ENCODE results near the gene SLC16A12.
"Not testable (repeated sequence)": the region's sequence is repeated elsewhere in the genome, so short reads cannot be mapped to it uniquely, and the experiment has no call there.

Gene SLC16A12

GRCh38 chr10:89414879-89415821 is 120.2 kb downstream of the SLC16A12 start:
- peak; percentile 37 for DNase-seq

GRCh38 chr10:89414146-89414878 is 121.1 kb downstream of the SLC16A12 start, which contains the start of gene IFIT5:
Gene IFIT5 (plus strand): TSS chr10:89414568. CDS start chr10:89414799, 231 bp downstream.
- DNase-seq = peak; percentile 66

GRCh38 chr10:89413398-89413912 is 121.9 kb downstream of the SLC16A12 start:
- no peak for DNase-seq

GRCh38 chr10:89412276-89412675 is 123.1 kb downstream of the SLC16A12 start:
- DNase-seq = not testable (repeated sequence)

DNA sequence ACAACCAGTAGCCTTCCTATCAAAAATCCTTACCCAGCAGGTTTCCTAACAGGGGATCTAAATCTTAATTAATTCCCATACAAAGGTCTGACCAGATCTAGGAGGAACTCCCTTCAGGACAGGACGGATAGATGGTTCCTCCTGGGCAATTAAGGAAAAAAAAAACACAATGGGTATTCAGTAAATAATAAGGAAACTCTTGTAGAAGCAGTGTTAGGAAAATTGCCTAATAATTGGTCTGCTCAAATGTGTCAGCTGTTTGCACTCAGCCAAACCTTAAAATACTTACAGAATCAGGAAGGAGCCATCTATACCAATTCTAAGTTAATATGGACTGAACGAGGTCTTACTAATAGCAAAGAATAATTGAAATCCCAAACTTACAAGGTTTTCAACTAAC is 124.3 kb downstream of the SLC16A12 start:
- DNase-seq = not testable (repeated sequence)

- DNase-seq = not testable (repeated sequence)
Measured at GRCh38 chr10:89410551-89410950, 124.8 kb downstream of the SLC16A12 start.

GRCh38 chr10:89409282-89409681 is 126.1 kb downstream of the SLC16A12 start:
- not testable (repeated sequence) for DNase-seq

GRCh38 chr10:89407792-89408191 is 127.6 kb downstream of the SLC16A12 start:
- DNase-seq = not testable (repeated sequence)

DNA sequence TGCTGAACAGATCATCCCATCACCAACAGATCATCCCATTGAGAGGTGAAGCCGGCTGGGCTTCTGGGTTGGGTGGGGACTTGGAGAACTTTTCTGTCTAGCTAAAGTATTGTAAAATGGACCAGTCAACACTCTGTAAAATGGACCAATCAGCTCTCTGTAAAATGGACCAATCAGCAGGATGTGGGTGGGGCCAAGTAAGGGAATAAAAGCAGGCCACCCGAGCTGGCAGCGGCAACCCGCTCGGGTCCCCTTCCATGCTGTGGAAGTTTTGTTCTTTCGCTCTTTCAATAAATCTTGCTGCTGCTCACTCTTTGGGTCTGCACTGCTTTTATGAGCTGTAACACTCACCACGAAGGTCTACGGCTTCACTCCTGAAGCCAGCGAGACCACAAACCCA is 129.2 kb downstream of the SLC16A12 start:
- not testable (repeated sequence) for DNase-seq

- no peak for DNase-seq
Measured at GRCh38 chr10:89404104-89405047, 131.0 kb downstream of the SLC16A12 start.

GRCh38 chr10:89403043-89403442 is 132.4 kb downstream of the SLC16A12 start:
- no peak for DNase-seq

DNA sequence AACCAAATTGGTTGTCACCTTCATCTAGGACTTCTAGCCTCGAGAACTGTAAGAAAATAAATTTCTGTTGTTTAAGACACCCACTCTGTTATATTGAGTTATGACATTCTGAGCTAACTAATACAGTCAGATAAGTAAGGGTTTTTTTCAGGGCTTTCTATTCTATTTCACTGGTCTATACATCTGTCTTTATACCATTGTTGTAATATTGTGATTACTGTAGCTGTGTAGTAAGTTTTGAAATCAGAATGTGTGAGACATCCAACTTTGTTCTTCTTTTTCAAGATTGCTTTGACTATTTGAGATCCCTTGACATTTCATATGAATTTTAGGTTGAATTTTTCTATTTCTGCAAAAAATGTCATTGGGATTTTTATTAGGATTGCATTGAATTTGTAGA is 135.4 kb downstream of the SLC16A12 start:
- no peak for DNase-seq

DNA sequence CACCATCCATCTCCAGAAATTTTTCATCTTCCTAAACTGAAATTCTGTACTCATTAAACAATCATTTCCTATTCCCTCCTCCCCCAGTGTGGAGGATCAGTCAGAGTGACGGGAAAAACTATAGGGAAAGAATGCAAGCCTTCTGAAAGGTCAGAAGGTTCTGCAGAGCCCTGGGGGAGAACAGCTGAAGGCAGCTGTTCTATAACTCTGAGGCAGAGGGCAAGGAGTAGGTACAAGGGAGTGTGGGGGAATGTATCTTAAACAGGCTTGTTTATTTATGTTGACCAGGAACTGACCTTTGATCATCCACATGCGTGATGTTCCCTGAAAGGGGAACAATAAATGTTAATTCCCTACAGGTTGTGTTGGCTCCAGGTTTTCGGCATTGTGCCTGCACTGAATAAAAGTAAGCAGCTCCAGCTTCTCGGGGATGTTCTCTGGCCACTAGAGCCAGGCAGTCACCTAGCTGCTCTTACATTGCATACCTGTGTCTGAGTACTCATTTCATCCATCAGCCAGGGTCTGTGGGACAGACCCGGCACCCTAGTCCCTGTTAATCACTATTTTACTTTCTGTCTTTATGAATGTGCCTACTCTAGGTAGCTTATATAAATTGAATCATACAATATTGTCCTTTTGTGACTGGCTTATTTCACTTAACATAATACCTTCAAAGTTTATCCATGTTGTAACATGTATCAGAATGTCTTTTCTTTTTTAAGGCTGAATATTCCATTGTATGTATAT is 137.2 kb downstream of the SLC16A12 start:
- DNase-seq = no peak

DNA sequence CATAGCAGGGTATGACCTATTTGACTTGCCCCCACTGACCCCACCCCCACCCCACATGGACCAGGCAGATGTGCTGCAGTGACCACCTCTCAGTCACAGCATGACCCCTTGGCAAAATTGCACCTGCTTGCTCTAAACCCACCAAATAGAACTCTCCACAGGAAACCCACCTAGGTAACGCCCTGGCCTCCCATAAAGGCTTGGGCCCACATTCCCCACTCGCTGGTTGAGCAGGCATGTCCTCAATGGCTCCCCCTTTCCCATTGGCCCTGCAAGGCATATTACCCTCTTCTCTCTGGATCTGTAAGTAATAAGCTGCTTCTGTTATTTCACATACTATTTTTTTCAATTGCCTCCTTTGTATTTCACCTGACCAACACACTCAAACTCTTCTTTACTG is 140.3 kb downstream of the SLC16A12 start:
- no peak for DNase-seq

DNA sequence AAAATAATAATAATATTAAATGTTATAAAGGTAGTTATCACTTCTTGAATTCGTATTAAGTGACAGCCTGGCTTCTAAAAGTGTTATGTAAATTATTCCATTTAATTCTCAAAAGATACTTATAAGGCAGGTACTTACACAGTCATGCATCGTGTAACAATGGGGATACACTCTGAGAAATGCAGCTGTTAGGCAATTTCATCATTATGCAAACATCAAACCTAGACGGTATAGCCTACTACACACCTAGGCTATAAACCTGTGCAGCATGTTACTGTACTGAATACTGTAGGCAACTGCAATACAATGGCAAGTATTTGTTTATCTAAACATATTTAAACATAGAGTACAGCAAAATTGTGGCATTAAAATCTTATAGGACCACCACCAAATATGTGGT is 141.5 kb downstream of the SLC16A12 start:
- peak; percentile 32 for DNase-seq

DNA sequence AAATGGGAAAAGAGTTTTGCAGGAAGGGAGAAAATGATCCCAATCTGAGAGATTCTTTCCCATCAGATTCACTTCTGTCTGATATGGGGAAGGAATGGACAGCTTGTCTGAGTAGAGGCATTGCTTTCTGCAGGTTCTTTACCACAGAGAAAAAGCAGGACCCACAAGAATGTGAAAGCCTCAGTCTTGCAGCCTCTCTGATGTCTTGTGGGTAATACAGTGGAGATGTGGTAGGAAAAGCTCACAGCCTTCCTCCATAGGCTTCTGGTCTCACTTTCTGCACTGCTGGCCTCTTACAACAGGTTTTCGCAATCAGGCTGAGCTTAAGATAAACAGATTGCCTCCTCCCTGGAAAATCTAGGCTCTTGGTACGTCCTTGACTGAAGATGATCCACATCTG is 142.4 kb downstream of the SLC16A12 start:
- DNase-seq = peak; percentile 6

- DNase-seq = peak; percentile 55
Measured at GRCh38 chr10:89391907-89392756, 143.3 kb downstream of the SLC16A12 start, which contains the start of gene IFIT1. Gene IFIT1 (plus strand): TSS chr10:89392623. CDS start chr10:89392713, 90 bp downstream.

- not testable (repeated sequence) for DNase-seq
Measured at GRCh38 chr10:89391226-89391576, 144.2 kb downstream of the SLC16A12 start.

DNA sequence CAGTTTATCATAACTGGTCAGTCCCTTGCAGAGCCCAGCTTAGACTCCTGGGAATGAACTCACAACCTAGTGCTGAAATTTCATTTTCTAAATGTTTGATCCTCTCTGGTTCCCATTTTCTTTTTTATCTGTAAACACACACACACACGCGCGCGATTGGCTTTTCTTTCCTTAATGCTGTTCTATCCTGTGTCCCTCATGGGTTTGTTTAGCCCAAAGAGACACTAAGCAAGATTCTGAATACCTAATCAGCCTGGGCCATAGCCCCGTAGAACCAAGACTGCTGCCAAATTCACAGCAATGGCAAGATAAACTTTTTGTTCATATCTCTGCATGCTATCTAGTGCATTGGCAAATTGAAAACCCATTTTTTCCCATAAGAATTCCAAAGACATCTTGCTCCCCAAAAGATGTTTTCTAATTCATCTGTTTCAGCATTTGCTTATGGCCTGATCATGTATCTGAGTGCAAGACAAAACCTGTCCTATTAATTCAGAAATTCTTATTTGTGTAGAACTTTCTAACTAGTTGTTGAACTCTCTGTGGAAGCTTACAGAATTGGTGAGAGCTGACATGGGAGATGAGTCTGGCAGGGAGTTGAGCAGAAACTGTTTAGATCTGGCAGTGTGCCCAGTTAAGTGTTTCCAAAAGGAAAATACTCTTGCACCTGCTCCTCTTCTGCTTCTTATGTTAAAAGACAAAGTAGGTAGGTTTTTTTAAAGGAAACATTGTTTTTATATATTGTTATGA is 144.7 kb downstream of the SLC16A12 start:
- peak; percentile 68 for DNase-seq

DNA sequence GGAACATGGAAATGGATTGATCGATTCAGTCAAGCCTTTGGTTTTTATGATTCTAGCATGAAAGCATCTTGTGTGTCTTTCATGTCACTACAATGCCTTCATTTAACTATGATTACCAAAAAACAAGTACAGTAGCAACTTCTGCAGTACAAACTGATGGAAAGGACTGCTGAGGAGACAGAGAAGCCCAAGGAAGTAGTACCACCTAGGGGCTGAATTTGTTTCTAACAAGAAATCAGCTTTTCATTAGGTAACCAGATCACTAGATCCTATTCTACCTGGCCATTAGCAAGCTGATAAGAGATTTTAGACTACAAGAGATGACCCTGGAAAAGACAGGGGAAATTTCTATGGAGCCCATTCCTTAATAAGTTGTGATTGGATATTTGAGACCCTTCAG is 146.1 kb downstream of the SLC16A12 start:
- no peak for DNase-seq

All from NCI-H345 (cell line).